DOHH2 (cell line): Measurements from ENCODE around the gene NR0B1.

Source experiments
- EZH2phosphoT487 ChIP-seq: fragments of 200-600 bp; sonication (generic); IDR thresholded peaks from 2 replicates; pipeline ENCODE4 v1.6.1; 2017; ENCODE audit warnings: borderline replicate concordance, mild to moderate bottlenecking, antibody characterized with exemption, low read length, moderate library complexity, mixed read lengths
- TF ChIP-seq, protein P1 (sequence below): fragments of 200-600 bp; sonication (generic); IDR thresholded peaks from one replicate; pipeline ENCODE4 v1.5.1; 2014; ENCODE audit warnings: antibody characterized with exemption, mild to moderate bottlenecking, low read depth, low read length; ENCODE audit not compliant: poor library complexity, severe bottlenecking

DNA sequence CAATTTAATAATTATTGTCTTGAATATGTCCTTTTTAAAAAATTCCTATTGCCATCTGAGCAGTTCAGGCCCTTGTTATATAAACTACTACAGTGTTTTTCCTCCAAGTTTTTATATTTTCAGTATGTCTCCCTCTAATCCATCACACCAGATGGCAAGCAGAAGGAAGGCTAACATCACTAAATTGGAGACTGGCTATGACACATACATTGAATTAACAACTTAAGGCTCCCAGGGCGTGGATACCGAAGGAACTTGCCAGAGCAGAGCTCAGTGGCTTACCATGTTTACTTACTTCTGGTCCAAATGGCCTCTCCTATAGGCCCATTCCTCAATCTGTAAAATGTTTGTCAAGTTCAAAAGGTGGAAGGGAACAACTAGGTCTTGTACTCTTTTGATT, 49.3 kb downstream of the NR0B1 start:
- TF ChIP-seq, protein P1, sequence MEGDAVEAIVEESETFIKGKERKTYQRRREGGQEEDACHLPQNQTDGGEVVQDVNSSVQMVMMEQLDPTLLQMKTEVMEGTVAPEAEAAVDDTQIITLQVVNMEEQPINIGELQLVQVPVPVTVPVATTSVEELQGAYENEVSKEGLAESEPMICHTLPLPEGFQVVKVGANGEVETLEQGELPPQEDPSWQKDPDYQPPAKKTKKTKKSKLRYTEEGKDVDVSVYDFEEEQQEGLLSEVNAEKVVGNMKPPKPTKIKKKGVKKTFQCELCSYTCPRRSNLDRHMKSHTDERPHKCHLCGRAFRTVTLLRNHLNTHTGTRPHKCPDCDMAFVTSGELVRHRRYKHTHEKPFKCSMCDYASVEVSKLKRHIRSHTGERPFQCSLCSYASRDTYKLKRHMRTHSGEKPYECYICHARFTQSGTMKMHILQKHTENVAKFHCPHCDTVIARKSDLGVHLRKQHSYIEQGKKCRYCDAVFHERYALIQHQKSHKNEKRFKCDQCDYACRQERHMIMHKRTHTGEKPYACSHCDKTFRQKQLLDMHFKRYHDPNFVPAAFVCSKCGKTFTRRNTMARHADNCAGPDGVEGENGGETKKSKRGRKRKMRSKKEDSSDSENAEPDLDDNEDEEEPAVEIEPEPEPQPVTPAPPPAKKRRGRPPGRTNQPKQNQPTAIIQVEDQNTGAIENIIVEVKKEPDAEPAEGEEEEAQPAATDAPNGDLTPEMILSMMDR = no peak
- TF ChIP-seq EZH2phosphoT487 = no peak
